IMR-90 (cell line): Measurements from ENCODE around the gene RTL1. TPM values are rescaled to one million over a fixed set of nuclear protein-coding genes. Genes with fewer than 3 reads are reported as not detected.

ENCODE experiments used
- ATAC-seq: fragments of 200-7000 bp; cut with Tn5 transposase; 2 replicates; pipeline ENCODE4 v1.9.1; 2020; ENCODE audit warnings: low read depth, mild to moderate bottlenecking, moderate library complexity
- BruUV-seq: library from RNA; stranded (reverse); fragments of 400-500 nt; replicated peaks from 2 replicates; lab custom pipeline; 2021; lab: Mats Ljungman, UMichigan
- CTCF ChIA-PET: fragments of 300-600 bp; formaldehyde crosslinking; extraction: SDS; loops from one replicate; lab custom pipeline; 2021; ENCODE audit warnings: antibody characterized with exemption; lab: Yijun Ruan, JAX
- POLR2A ChIA-PET: fragments of 300-600 bp; sonication (Branson Sonifier 250); formaldehyde crosslinking; loops from one replicate; lab custom pipeline; 2022; ENCODE audit warnings: antibody characterized with exemption; ENCODE audit not compliant: unreplicated experiment; lab: Charles Lee
- DNase-seq: peaks from one replicate; pipeline ENCODE4 v3.0.0; 2013
- H2AFZ ChIP-seq: replicated peaks from 2 replicates; pipeline ENCODE3; 2013; ENCODE audit warnings: low read length, mild to moderate bottlenecking; ENCODE audit not compliant: poor library complexity
- H2AK5ac ChIP-seq: 2 replicates; pipeline ENCODE4 v1.6.1; 2013; ENCODE audit warnings: low read depth, low read length, inconsistent platforms
- H2AK9ac ChIP-seq: replicated peaks from 2 replicates; pipeline ENCODE3; 2013; ENCODE audit warnings: mild to moderate bottlenecking, low read depth, low read length, moderate library complexity; ENCODE audit not compliant: poor library complexity
- H2BK120ac ChIP-seq: 2 replicates; pipeline ENCODE4 v1.6.1; 2013; ENCODE audit warnings: low read depth, low read length, inconsistent platforms
- H2BK15ac ChIP-seq: 3 replicates; pipeline ENCODE4 v1.6.1; 2013; ENCODE audit warnings: low read depth, low read length, inconsistent platforms
- H2BK20ac ChIP-seq: 2 replicates; pipeline ENCODE4 v1.6.1; 2013; ENCODE audit warnings: low read depth, mild to moderate bottlenecking, inconsistent platforms, low read length, moderate library complexity
- H2BK5ac ChIP-seq: 2 replicates; pipeline ENCODE4 v1.6.1; 2013; ENCODE audit warnings: mild to moderate bottlenecking, low read depth, low read length, inconsistent platforms; ENCODE audit not compliant: poor library complexity, severe bottlenecking
- H3K14ac ChIP-seq: replicated peaks from 2 replicates; pipeline ENCODE4 v1.6.1; 2013; ENCODE audit warnings: low read depth, low read length, inconsistent platforms
- H3K18ac ChIP-seq: 2 replicates; pipeline ENCODE4 v1.6.1; 2013; ENCODE audit warnings: low read depth, low read length, control low read depth
- H3K23ac ChIP-seq: 2 replicates; pipeline ENCODE4 v1.6.1; 2013; ENCODE audit warnings: low read depth, low read length, inconsistent platforms
- H3K27ac ChIP-seq: 2 replicates; pipeline ENCODE4 v1.5.1; 2013; ENCODE audit warnings: mild to moderate bottlenecking, control low read depth, low read length; ENCODE audit not compliant: insufficient read depth
- H3K27me3 ChIP-seq: 2 replicates; pipeline ENCODE4 v1.6.1; 2013; ENCODE audit warnings: low read length; ENCODE audit not compliant: control insufficient read depth, insufficient read depth
- H3K36me3 ChIP-seq: 2 replicates; pipeline ENCODE4 v1.6.1; 2013; ENCODE audit warnings: low read length, mixed read lengths; ENCODE audit not compliant: control insufficient read depth, insufficient read depth
- H3K4ac ChIP-seq: 2 replicates; pipeline ENCODE4 v1.6.1; 2013; ENCODE audit warnings: low read depth, low read length, inconsistent platforms
- H3K4me1 ChIP-seq: 2 replicates; pipeline ENCODE4 v1.6.1; 2013; ENCODE audit warnings: low read length, mixed read lengths; ENCODE audit not compliant: control insufficient read depth, insufficient read depth
- H3K4me2 ChIP-seq: 2 replicates; pipeline ENCODE4 v1.6.1; 2013; ENCODE audit warnings: low read depth, mild to moderate bottlenecking, control low read depth, low read length, moderate library complexity
- H3K4me3 ChIP-seq: 2 replicates; pipeline ENCODE4 v1.5.1; 2013; ENCODE audit warnings: low read depth, mild to moderate bottlenecking, control low read depth, low read length, moderate library complexity; ENCODE audit not compliant: insufficient read depth
- H3K56ac ChIP-seq: 2 replicates; pipeline ENCODE4 v1.6.1; 2013; ENCODE audit warnings: low read length, inconsistent platforms; ENCODE audit not compliant: insufficient read depth; ENCODE audit errors: extremely low read depth
- H3K79me1 ChIP-seq, 2 experiments: 2 replicates each; pipeline ENCODE4 v1.6.1; 2013; ENCODE audit warnings: low read length in 2 of 2, inconsistent platforms in 1 of 2, low read depth in 1 of 2
- H3K9ac ChIP-seq: 2 replicates; pipeline ENCODE4 v1.6.1; 2013; ENCODE audit warnings: low read depth, low read length, control low read depth
- H3K9me1 ChIP-seq: 2 replicates; pipeline ENCODE4 v1.6.1; 2013; ENCODE audit warnings: low read length, inconsistent platforms; ENCODE audit not compliant: insufficient read depth
- H3K9me3 ChIP-seq: 2 replicates; pipeline ENCODE4 v1.6.1; 2013; ENCODE audit warnings: low read length; ENCODE audit not compliant: control insufficient read depth, insufficient read depth
- H4K20me1 ChIP-seq: 2 replicates; pipeline ENCODE4 v1.6.1; 2013; ENCODE audit warnings: low read length, inconsistent platforms; ENCODE audit not compliant: insufficient read depth
- H4K5ac ChIP-seq: 2 replicates; pipeline ENCODE4 v1.6.1; 2013; ENCODE audit warnings: mild to moderate bottlenecking, low read depth, low read length, control low read depth
- H4K8ac ChIP-seq, 2 experiments: 2 replicates each; pipeline ENCODE4 v1.6.1; 2013; ENCODE audit warnings: low read depth in 2 of 2, low read length in 2 of 2, control low read depth in 1 of 2, inconsistent platforms in 1 of 2
- H4K91ac ChIP-seq: 2 replicates; pipeline ENCODE4 v1.6.1; 2013; ENCODE audit warnings: low read depth, low read length, inconsistent platforms; ENCODE audit not compliant: insufficient read depth
- CEBPB ChIP-seq: IDR thresholded peaks from 2 replicates; pipeline ENCODE4 v1.6.1; 2012; ENCODE audit warnings: low read depth, low read length, improper control_type of control experiment
- CHD1 ChIP-seq: IDR thresholded peaks from 2 replicates; pipeline ENCODE4 v1.6.1; 2012; ENCODE audit warnings: low read depth, low read length, improper control_type of control experiment
- CTCF ChIP-seq: conservative IDR thresholded peaks from 2 replicates; pipeline ENCODE4 v1.5.1; 2012; ENCODE audit warnings: mild to moderate bottlenecking, low read depth, low read length, improper control_type of control experiment
- ELK1 ChIP-seq: fragments of 150-350 bp; IDR thresholded peaks from 2 replicates; pipeline ENCODE4 v1.6.1; 2016; ENCODE audit warnings: low read depth, mild to moderate bottlenecking, low read length, moderate library complexity, borderline replicate concordance
- FOS ChIP-seq: fragments of 150-350 bp; IDR thresholded peaks from 2 replicates; pipeline ENCODE4 v1.6.1; 2016; ENCODE audit warnings: low read depth, low read length
- MAZ ChIP-seq: IDR thresholded peaks from 2 replicates; pipeline ENCODE4 v1.6.1; 2012; ENCODE audit warnings: low read depth, mild to moderate bottlenecking, low read length, improper control_type of control experiment, moderate library complexity, borderline replicate concordance
- MXI1 ChIP-seq: IDR thresholded peaks from 2 replicates; pipeline ENCODE4 v1.6.1; 2012; ENCODE audit warnings: low read depth, mild to moderate bottlenecking, low read length, moderate library complexity, borderline replicate concordance
- NFE2L2 ChIP-seq: fragments of 150-350 bp; IDR thresholded peaks from 2 replicates; pipeline ENCODE4 v1.6.1; 2016; ENCODE audit warnings: low read depth, mild to moderate bottlenecking, low read length
- POLR2A ChIP-seq: IDR thresholded peaks from 2 replicates; pipeline ENCODE4 v1.6.1; 2012; ENCODE audit warnings: mild to moderate bottlenecking, low read depth, low read length
- RAD21 ChIP-seq: IDR thresholded peaks from 2 replicates; pipeline ENCODE4 v1.6.1; 2012; ENCODE audit warnings: low read length, improper control_type of control experiment
- RCOR1 ChIP-seq: IDR thresholded peaks from 2 replicates; pipeline ENCODE4 v1.6.1; 2012; ENCODE audit warnings: mild to moderate bottlenecking, low read length, improper control_type of control experiment; ENCODE audit not compliant: insufficient replicate concordance
- RFX5 ChIP-seq: IDR thresholded peaks from 2 replicates; pipeline ENCODE4 v1.8.0; 2012; ENCODE audit warnings: low read depth, mild to moderate bottlenecking, low read length, moderate library complexity
- SMC3 ChIP-seq: fragments of 150-350 bp; IDR thresholded peaks from 2 replicates; pipeline ENCODE4 v1.6.1; 2016; ENCODE audit warnings: low read depth, mild to moderate bottlenecking, antibody characterized with exemption, low read length, moderate library complexity
- USF2 ChIP-seq: fragments of 150-350 bp; IDR thresholded peaks from 2 replicates; pipeline ENCODE4 v1.6.1; 2017; ENCODE audit warnings: mild to moderate bottlenecking, antibody characterized with exemption, low read length, low read depth
- WGBS, 2 experiments: methylation state at CpG; one replicate each; pipeline versions ENCODE4 v1.1.5 to v1.1.7; 2013; ENCODE audit warnings: missing lambda C conversion rate in 2 of 2; ENCODE audit not compliant: insufficient read length in 1 of 2; ENCODE audit errors: extremely low coverage in 2 of 2; 5-methylcytosine and 5-hydroxymethylcytosine counted together
- dilution Hi-C: fragments of 300-500 bp; cut with HindIII; formaldehyde crosslinking; loops from one replicate; pipeline ENCODE4 v1.14.3; 2018; ENCODE audit warnings: low sequenced_read_pairs; ENCODE audit not compliant: unreplicated experiment
- in situ Hi-C: fragments of 300-500 bp; cut with MboI; formaldehyde crosslinking; loops from 3 replicates; pipeline ENCODE4 v1.14.3; 2019; ENCODE audit warnings: low sequenced_read_pairs, inconsistent platforms, mixed read lengths
- intact Hi-C: fragments of 100-400 bp; cut with micrococcal nuclease; formaldehyde crosslinking; loops from 2 replicates; pipeline ENCODE4 v1.10.0; 2022
- polyA plus RNA-seq, 3 experiments: library from polyadenylated mRNA; depleted of rRNA; stranded (reverse); fragments of >200 nt; gene quantifications; 2 replicates each; pipeline ENCODE4 v1.2.3, GENCODE V29; 2012; ENCODE audit warnings: low replicate concordance in 1 of 3
- total RNA-seq: library from RNA; depleted of rRNA; stranded (reverse); fragments of >200 nt; gene quantifications from 2 replicates; pipeline ENCODE4 v1.2.3, GENCODE V29; 2012

The RTL1 gene
- total and polyA plus RNA-seq, 2 of the 4 experiments (the other 2 are of a cell fraction): not detected

- Histone ChIP-seq H2BK120ac (no peak overlapping the region), H3K27ac (no peak overlapping the region), H3K79me1 (peaks cover 0 to 17% of the 10 kb centered on the region in 2 experiments; a peak in 2 of 4 replicates), H3K4me1 (no peaks in the 10 kb centered on the region; the same call in 1 of the 2 replicates), H2BK20ac (no peak overlapping the region), H4K8ac (no peak overlapping the region), H3K9me3 (no peaks in the 10 kb centered on the region), H3K36me3 (peaks cover 53% of the 10 kb centered on the region), H3K9me1 (no peaks in the 10 kb centered on the region), H3K4ac (no peak overlapping the region), H3K18ac (no peak overlapping the region), H3K9ac (no peak overlapping the region), H4K5ac (no peak overlapping the region), H3K14ac (no peak overlapping the region), H2AK5ac (no peak overlapping the region), H2BK5ac (no peak overlapping the region), H3K27me3 (peaks cover 15% of the 10 kb centered on the region; the same call in 1 of the 2 replicates), H2AFZ (no peak overlapping the region), H4K91ac (no peak overlapping the region), H4K20me1 (peaks cover 29% of the 10 kb centered on the region), H3K4me2 (no peak overlapping the region), H2BK15ac (no peak overlapping the region), H3K56ac (no peak overlapping the region), H2AK9ac (no peak overlapping the region), H3K4me3 (no peak overlapping the region), H3K23ac (no peak overlapping the region)
- no peak for DNase-seq
- ChIA-PET CTCF (interaction anchor here (1.2 kb wide), 1 partner anchor 516 kb away, joined by 3 read pairs; no protein-coding TSS in a partner anchor), POLR2A (no interaction called here)
- no TSS peak for BruUV-seq
- ATAC-seq: no peak; the same call in 1 of the 2 replicates
- intact Hi-C loops: loop anchor here (2.0 to 5.0 kb wide), 2 partner anchors 193 to 514 kb away; no protein-coding TSS in a partner anchor
- in situ Hi-C loops: no loop called here
- 85% methylated on average over 8 of the region's 12 CpGs; no CpG with 5 or more reads in 1 of the 2 experiments for WGBS, 2 experiments
- dilution Hi-C loops: no loop called here
- TF ChIP-seq MXI1 (no peak), RCOR1 (no peak), CHD1 (no peak), FOS (no peak), RFX5 (no peak), RAD21 (no peak), USF2 (no peak), MAZ (no peak), CTCF (no peak), CEBPB (no peak), SMC3 (no peak), ELK1 (no peak), POLR2A (no peak), NFE2L2 (no peak)
Measured at GRCh38 chr14:100901391-100902183, 1.9 kb downstream of the RTL1 start.
